Caco-2 (cell line): ENCODE data around the gene TRNP1. TPM values are rescaled to one million over a fixed set of nuclear protein-coding genes. Genes with fewer than 3 reads are reported as not detected.

Source experiments
- BruUV-seq: library from RNA; stranded (reverse); fragments of 400-500 nt; replicated peaks from 2 replicates; lab custom pipeline; 2021; lab: Mats Ljungman, UMichigan
- CTCF ChIA-PET: fragments of 300-600 bp; sonication (Branson Sonifier 250); formaldehyde crosslinking; loops from one replicate; lab custom pipeline; 2022; ENCODE audit warnings: antibody characterized with exemption; lab: Charles Lee
- POLR2A ChIA-PET: fragments of 300-600 bp; sonication (Branson Sonifier 250); formaldehyde crosslinking; loops from one replicate; lab custom pipeline; 2022; ENCODE audit warnings: antibody characterized with exemption; lab: Charles Lee
- DNase-seq, 2 experiments: peaks; one replicate each; pipeline versions ENCODE4 v3.0.0 to v3.0.0-alpha.2; 2020 to 2022
- H3K27me3 ChIP-seq: replicated peaks from 2 replicates; pipeline ENCODE4 v1.6.0; 2011; ENCODE audit warnings: low read length; ENCODE audit not compliant: control insufficient read depth, insufficient read depth
- H3K36me3 ChIP-seq: 2 replicates; pipeline ENCODE4 v1.5.1; 2011; ENCODE audit warnings: low read length; ENCODE audit not compliant: control insufficient read depth, insufficient read depth
- H3K4me1 ChIP-seq: fragments of 250-450 bp; sonication (Bioruptor Pico); 2 replicates; pipeline ENCODE4 v1.5.1; 2020; ENCODE audit warnings: mild to moderate bottlenecking
- H3K4me3 ChIP-seq: 2 replicates; pipeline ENCODE4 v1.5.1; 2011; ENCODE audit warnings: low read depth, mild to moderate bottlenecking, control low read depth, low read length
- H3K9me3 ChIP-seq: fragments of 250-450 bp; sonication (Bioruptor Pico); 2 replicates; pipeline ENCODE4 v1.5.1; 2020; ENCODE audit warnings: mild to moderate bottlenecking, moderate library complexity
- H3K27ac Mint-ChIP-seq: one replicate; pipeline ENCODE4 v1.8.0; 2022; ENCODE audit warnings: mixed read lengths; ENCODE audit not compliant: unreplicated experiment
- H3K27me3 Mint-ChIP-seq: one replicate; pipeline ENCODE4 v1.8.0; 2022; ENCODE audit warnings: mixed read lengths; ENCODE audit not compliant: insufficient read depth, unreplicated experiment
- H3K36me3 Mint-ChIP-seq: one replicate; pipeline ENCODE4 v1.8.0; 2022; ENCODE audit warnings: mild to moderate bottlenecking, mixed read lengths; ENCODE audit not compliant: insufficient read depth, unreplicated experiment
- H3K4me1 Mint-ChIP-seq: one replicate; pipeline ENCODE4 v1.8.0; 2022; ENCODE audit warnings: low read depth, mixed read lengths; ENCODE audit not compliant: unreplicated experiment
- H3K4me3 Mint-ChIP-seq: one replicate; pipeline ENCODE4 v1.8.0; 2022; ENCODE audit warnings: mild to moderate bottlenecking, moderate library complexity, mixed read lengths; ENCODE audit not compliant: unreplicated experiment
- H3K9me3 Mint-ChIP-seq: one replicate; pipeline ENCODE4 v1.8.0; 2022; ENCODE audit warnings: mixed read lengths; ENCODE audit not compliant: unreplicated experiment
- intact Hi-C: fragments of 100-400 bp; cut with micrococcal nuclease; formaldehyde crosslinking; loops from one replicate; pipeline ENCODE4 v1.10.0; 2022; ENCODE audit not compliant: unreplicated experiment
- total RNA-seq: library from RNA; stranded (reverse); gene quantifications from 2 replicates; pipeline ENCODE4 v1.2.3, GENCODE V29; 2022
- TF ChIP-seq, protein P1 (sequence below), 2 experiments: fragments of 200-600 bp in 1 of 2; IDR thresholded peaks; 1 replicate in 1 of 2; 2 replicates in 1 of 2; pipeline versions ENCODE4 v1.5.1 to v1.8.0; 2011 to 2022; ENCODE audit warnings: antibody characterized with exemption in 1 of 2, control low read depth in 1 of 2, inconsistent platforms in 1 of 2, low read depth in 1 of 2, low read length in 1 of 2, mild to moderate bottlenecking in 1 of 2, moderate library complexity in 1 of 2; ENCODE audit not compliant: insufficient read depth in 1 of 2, severe bottlenecking in 1 of 2, unreplicated experiment in 1 of 2

Gene TRNP1
- total RNA-seq, 1 experiment from 2014 or later = 23.6 TPM

DNA sequence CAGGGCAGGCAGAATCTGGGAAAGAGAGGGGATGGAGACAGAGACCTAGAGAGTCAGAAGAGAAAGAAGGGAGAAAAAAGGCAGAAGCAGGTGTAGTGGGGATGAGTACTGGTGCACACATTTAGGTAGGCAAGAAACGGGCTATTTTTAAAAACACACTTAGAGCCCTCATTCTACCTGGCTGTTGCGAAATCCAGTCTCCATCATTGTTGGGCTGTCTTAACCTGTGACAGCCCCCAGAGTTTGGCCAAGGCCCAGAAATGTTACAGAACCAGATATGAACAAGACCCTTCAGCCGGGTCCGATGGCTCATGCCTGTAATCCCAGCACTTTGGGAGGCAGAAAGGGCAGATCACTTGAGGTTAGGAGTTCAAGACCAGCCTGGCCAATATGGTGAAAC is 20.7 kb upstream of the TRNP1 start:
- 0 out of 2 replicates have a peak, but pooled peaks cover 4% of the 10 kb centered on the region for H3K4me1 ChIP-seq
- H3K27ac Mint-ChIP-seq = no peak overlapping the region
- no peak overlapping the region for H3K4me3 ChIP-seq
- no peaks in the 10 kb centered on the region for H3K9me3 ChIP-seq
- CTCF ChIA-PET = interaction anchor here (1.1 kb wide), 1 partner anchor 12 kb away, joined by 3 read pairs; the partner anchor contains the start of gene KDF1
- H3K9me3 Mint-ChIP-seq = no peaks in the 10 kb centered on the region
- POLR2A ChIA-PET = no interaction called here
- H3K36me3 Mint-ChIP-seq = no peaks in the 10 kb centered on the region
- intact Hi-C loops = no loop called here
- TF ChIP-seq, protein P1, sequence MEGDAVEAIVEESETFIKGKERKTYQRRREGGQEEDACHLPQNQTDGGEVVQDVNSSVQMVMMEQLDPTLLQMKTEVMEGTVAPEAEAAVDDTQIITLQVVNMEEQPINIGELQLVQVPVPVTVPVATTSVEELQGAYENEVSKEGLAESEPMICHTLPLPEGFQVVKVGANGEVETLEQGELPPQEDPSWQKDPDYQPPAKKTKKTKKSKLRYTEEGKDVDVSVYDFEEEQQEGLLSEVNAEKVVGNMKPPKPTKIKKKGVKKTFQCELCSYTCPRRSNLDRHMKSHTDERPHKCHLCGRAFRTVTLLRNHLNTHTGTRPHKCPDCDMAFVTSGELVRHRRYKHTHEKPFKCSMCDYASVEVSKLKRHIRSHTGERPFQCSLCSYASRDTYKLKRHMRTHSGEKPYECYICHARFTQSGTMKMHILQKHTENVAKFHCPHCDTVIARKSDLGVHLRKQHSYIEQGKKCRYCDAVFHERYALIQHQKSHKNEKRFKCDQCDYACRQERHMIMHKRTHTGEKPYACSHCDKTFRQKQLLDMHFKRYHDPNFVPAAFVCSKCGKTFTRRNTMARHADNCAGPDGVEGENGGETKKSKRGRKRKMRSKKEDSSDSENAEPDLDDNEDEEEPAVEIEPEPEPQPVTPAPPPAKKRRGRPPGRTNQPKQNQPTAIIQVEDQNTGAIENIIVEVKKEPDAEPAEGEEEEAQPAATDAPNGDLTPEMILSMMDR (IDR thresholded peaks at IDR 0.05; ENCODE audit: insufficient read depth in 1 of 2, low read depth in 1 of 2, low read length in 1 of 2, severe bottlenecking in 1 of 2, unreplicated experiment in 1 of 2) = no peak
- H3K4me1 Mint-ChIP-seq = peaks cover 19% of the 10 kb centered on the region
- H3K27me3 Mint-ChIP-seq = no peaks in the 10 kb centered on the region
- DNase-seq = no peak
- H3K4me3 Mint-ChIP-seq = no peak overlapping the region
- H3K36me3 ChIP-seq = no peaks in the 10 kb centered on the region
- no TSS peak for BruUV-seq
- H3K27me3 ChIP-seq = no peaks in the 10 kb centered on the region

DNA sequence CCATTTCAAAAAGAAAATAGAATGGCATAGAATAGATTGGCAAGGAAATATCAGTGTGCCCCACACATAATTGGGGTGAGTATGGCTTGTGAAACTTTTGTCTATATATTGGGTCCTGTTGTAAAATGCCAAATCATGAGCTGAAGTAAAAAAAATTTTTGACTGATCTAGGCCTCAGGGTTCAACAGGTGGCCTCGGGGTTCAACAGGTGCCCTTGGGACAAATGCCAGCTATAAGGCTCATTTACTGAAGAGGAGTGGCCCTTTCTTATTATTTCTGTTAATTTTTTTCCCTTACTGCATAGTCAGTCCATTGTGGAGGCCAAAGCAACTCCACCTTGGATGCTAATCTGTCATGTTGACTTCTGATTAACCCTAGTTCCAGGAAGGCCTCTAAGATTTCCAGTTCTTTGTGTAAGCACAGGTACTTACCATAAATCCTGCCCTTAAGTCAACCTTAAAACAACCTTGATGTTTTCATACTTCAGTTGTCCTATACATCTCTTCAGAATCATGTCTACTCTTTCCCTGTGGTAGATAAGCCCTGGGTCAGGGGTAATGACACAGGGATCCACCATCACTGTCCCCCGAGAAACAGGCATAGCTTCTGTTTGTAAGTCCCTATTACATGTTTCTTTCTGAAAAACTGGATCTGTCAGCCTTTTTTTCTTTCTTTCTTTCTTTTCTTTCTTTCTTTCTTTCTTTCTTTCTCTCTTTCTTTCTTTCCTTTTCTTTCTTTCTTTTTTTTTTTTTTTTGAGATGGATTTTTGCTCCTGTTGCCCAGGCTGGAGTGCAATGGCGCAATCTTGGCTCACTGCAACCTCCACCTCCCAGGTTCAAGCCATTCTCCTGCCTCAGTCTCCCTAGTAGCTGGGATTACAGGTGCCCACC is 16.6 kb upstream of the TRNP1 start:
- H3K9me3 Mint-ChIP-seq = no peaks in the 10 kb centered on the region
- no peak for DNase-seq
- intact Hi-C loops = no loop called here
- no TSS peak for BruUV-seq
- H3K4me1 Mint-ChIP-seq = peaks cover 12% of the 10 kb centered on the region
- TF ChIP-seq, protein P1 (IDR thresholded peaks at IDR 0.05; ENCODE audit: insufficient read depth in 1 of 2, low read depth in 1 of 2, low read length in 1 of 2, severe bottlenecking in 1 of 2, unreplicated experiment in 1 of 2) = no peak
- H3K27me3 Mint-ChIP-seq = no peaks in the 10 kb centered on the region
- H3K4me1 ChIP-seq = 0 out of 2 replicates have a peak, but pooled peaks cover 4% of the 10 kb centered on the region
- ChIA-PET POLR2A (no interaction called here), CTCF (interaction anchor here (0.6 kb wide), 1 partner anchor 89 kb away, joined by 7 read pairs; no protein-coding TSS in a partner anchor)
- H3K9me3 ChIP-seq = no peaks in the 10 kb centered on the region
- H3K4me3 ChIP-seq = no peak overlapping the region
- H3K36me3 Mint-ChIP-seq = no peaks in the 10 kb centered on the region
- no peaks in the 10 kb centered on the region for H3K27me3 ChIP-seq
- H3K4me3 Mint-ChIP-seq = no peak overlapping the region
- H3K36me3 ChIP-seq = no peaks in the 10 kb centered on the region
- H3K27ac Mint-ChIP-seq = no peak overlapping the region

DNA sequence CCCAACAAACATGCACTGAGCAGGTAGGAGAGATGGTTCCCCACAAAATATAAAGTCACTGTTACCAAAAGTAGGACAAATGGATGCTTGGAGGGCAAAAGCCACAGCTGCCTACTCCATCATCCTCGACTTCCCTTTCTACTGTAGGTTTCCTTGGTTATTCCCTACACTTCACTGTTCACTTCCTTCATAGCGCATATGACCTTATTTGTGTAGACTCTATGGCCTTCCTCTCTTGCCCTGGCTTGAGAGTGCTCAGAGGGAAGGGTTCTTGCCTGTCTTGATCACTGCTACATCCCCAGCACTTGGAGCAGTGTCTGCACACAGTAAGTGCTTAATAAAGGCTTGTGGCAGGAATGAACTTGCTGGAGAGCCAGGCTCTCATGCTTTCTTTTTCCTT is 14.6 kb upstream of the TRNP1 start:
- Mint-ChIP-seq H3K27ac (no peak overlapping the region), H3K36me3 (no peaks in the 10 kb centered on the region), H3K27me3 (no peaks in the 10 kb centered on the region), H3K4me3 (no peak overlapping the region), H3K9me3 (no peaks in the 10 kb centered on the region), H3K4me1 (peaks cover 5% of the 10 kb centered on the region)
- intact Hi-C loops = no loop called here
- Histone ChIP-seq H3K36me3 (no peaks in the 10 kb centered on the region), H3K27me3 (no peaks in the 10 kb centered on the region), H3K9me3 (no peaks in the 10 kb centered on the region), H3K4me1 (0 out of 2 replicates have a peak, but pooled peaks cover 4% of the 10 kb centered on the region), H3K4me3 (no peak overlapping the region)
- ChIA-PET CTCF (no interaction called here), POLR2A (no interaction called here)
- DNase-seq = no peak
- TF ChIP-seq, protein P1 (IDR thresholded peaks at IDR 0.05; ENCODE audit: insufficient read depth in 1 of 2, low read depth in 1 of 2, low read length in 1 of 2, severe bottlenecking in 1 of 2, unreplicated experiment in 1 of 2) = no peak
- BruUV-seq = no TSS peak
